Caco-2 (cell line): Measurements from ENCODE around the gene GLYATL3. TPM values are rescaled to one million over a fixed set of nuclear protein-coding genes. Genes with fewer than 3 reads are reported as not detected.

Experiments used
- BruUV-seq: library from RNA; stranded (reverse); fragments of 400-500 nt; replicated peaks from 2 replicates; lab custom pipeline; 2021; lab: Mats Ljungman, UMichigan
- CTCF ChIA-PET: fragments of 300-600 bp; sonication (Branson Sonifier 250); formaldehyde crosslinking; loops from one replicate; lab custom pipeline; 2022; ENCODE audit warnings: antibody characterized with exemption; lab: Charles Lee
- POLR2A ChIA-PET: fragments of 300-600 bp; sonication (Branson Sonifier 250); formaldehyde crosslinking; loops from one replicate; lab custom pipeline; 2022; ENCODE audit warnings: antibody characterized with exemption; lab: Charles Lee
- DNase-seq, 2 experiments: peaks; one replicate each; pipeline versions ENCODE4 v3.0.0 to v3.0.0-alpha.2; 2020 to 2022
- H3K27me3 ChIP-seq: replicated peaks from 2 replicates; pipeline ENCODE4 v1.6.0; 2011; ENCODE audit warnings: low read length; ENCODE audit not compliant: control insufficient read depth, insufficient read depth
- H3K36me3 ChIP-seq: 2 replicates; pipeline ENCODE4 v1.5.1; 2011; ENCODE audit warnings: low read length; ENCODE audit not compliant: control insufficient read depth, insufficient read depth
- H3K4me1 ChIP-seq: fragments of 250-450 bp; sonication (Bioruptor Pico); 2 replicates; pipeline ENCODE4 v1.5.1; 2020; ENCODE audit warnings: mild to moderate bottlenecking
- H3K4me3 ChIP-seq: 2 replicates; pipeline ENCODE4 v1.5.1; 2011; ENCODE audit warnings: low read depth, mild to moderate bottlenecking, control low read depth, low read length
- H3K9me3 ChIP-seq: fragments of 250-450 bp; sonication (Bioruptor Pico); 2 replicates; pipeline ENCODE4 v1.5.1; 2020; ENCODE audit warnings: mild to moderate bottlenecking, moderate library complexity
- H3K27ac Mint-ChIP-seq: one replicate; pipeline ENCODE4 v1.8.0; 2022; ENCODE audit warnings: mixed read lengths; ENCODE audit not compliant: unreplicated experiment
- H3K27me3 Mint-ChIP-seq: one replicate; pipeline ENCODE4 v1.8.0; 2022; ENCODE audit warnings: mixed read lengths; ENCODE audit not compliant: insufficient read depth, unreplicated experiment
- H3K36me3 Mint-ChIP-seq: one replicate; pipeline ENCODE4 v1.8.0; 2022; ENCODE audit warnings: mild to moderate bottlenecking, mixed read lengths; ENCODE audit not compliant: insufficient read depth, unreplicated experiment
- H3K4me1 Mint-ChIP-seq: one replicate; pipeline ENCODE4 v1.8.0; 2022; ENCODE audit warnings: low read depth, mixed read lengths; ENCODE audit not compliant: unreplicated experiment
- H3K4me3 Mint-ChIP-seq: one replicate; pipeline ENCODE4 v1.8.0; 2022; ENCODE audit warnings: mild to moderate bottlenecking, moderate library complexity, mixed read lengths; ENCODE audit not compliant: unreplicated experiment
- H3K9me3 Mint-ChIP-seq: one replicate; pipeline ENCODE4 v1.8.0; 2022; ENCODE audit warnings: mixed read lengths; ENCODE audit not compliant: unreplicated experiment
- CTCF ChIP-seq, 2 experiments: fragments of 200-600 bp in 1 of 2; IDR thresholded peaks; 1 replicate in 1 of 2; 2 replicates in 1 of 2; pipeline versions ENCODE4 v1.5.1 to v1.8.0; 2011 to 2022; ENCODE audit warnings: antibody characterized with exemption in 1 of 2, control low read depth in 1 of 2, inconsistent platforms in 1 of 2, low read depth in 1 of 2, low read length in 1 of 2, mild to moderate bottlenecking in 1 of 2, moderate library complexity in 1 of 2; ENCODE audit not compliant: insufficient read depth in 1 of 2, severe bottlenecking in 1 of 2, unreplicated experiment in 1 of 2
- intact Hi-C: fragments of 100-400 bp; cut with micrococcal nuclease; formaldehyde crosslinking; loops from one replicate; pipeline ENCODE4 v1.10.0; 2022; ENCODE audit not compliant: unreplicated experiment
- total RNA-seq: library from RNA; stranded (reverse); gene quantifications from 2 replicates; pipeline ENCODE4 v1.2.3, GENCODE V29; 2022

GLYATL3 gene
- total RNA-seq, 1 experiment from 2014 or later: not detected

DNA sequence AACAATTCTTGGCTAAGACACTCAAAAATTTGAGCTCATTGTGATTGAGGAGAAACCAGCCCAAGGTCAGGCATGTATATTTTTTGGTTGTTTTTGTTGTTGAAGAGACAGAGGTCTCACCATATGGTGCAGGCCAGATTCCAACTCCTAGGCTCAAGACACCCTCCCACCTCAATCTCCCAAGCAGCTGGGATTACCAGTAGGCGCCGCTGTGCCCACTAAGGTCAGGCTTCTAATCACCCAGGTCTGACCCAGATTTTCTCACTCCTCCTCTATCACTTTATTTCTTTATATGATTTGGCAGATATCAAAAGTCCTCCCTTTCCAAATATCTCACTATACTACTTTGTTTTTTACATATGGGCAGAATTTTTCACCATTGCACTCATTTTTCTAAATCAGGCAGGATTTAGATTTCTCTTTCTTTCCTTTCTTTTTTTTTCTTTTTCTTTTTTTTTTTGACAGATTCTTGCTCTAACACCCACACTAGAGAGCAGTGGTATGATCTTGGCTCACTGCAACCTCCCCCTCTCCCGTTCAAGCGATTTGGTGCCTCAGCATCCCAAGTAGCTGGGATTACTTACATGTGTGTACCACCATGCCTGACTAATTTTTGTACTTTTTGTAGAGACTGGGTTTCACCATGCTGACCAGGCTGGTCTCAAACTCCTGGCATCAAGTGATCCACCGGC, 49.0 kb downstream of the GLYATL3 start:
- H3K27me3 ChIP-seq: no peaks in the 10 kb centered on the region
- no peak for TF ChIP-seq CTCF (IDR thresholded peaks at IDR 0.05; ENCODE audit: insufficient read depth in 1 of 2, low read depth in 1 of 2, low read length in 1 of 2, severe bottlenecking in 1 of 2, unreplicated experiment in 1 of 2)
- intact Hi-C loops: no loop called here
- ChIA-PET CTCF (no interaction called here), POLR2A (no interaction called here)
- H3K9me3 ChIP-seq: no peaks in the 10 kb centered on the region
- H3K4me1 ChIP-seq: no peaks in the 10 kb centered on the region
- no peak overlapping the region for H3K27ac Mint-ChIP-seq
- no peaks in the 10 kb centered on the region for H3K27me3 Mint-ChIP-seq
- H3K4me3 Mint-ChIP-seq: no peak overlapping the region
- H3K4me3 ChIP-seq: no peak overlapping the region
- H3K36me3 Mint-ChIP-seq: peaks cover 4% of the 10 kb centered on the region
- no peaks in the 10 kb centered on the region for H3K36me3 ChIP-seq
- peaks cover 9% of the 10 kb centered on the region for H3K4me1 Mint-ChIP-seq
- no peaks in the 10 kb centered on the region for H3K9me3 Mint-ChIP-seq
- BruUV-seq: no TSS peak
- DNase-seq: no peak

GRCh38 chr6:49549691-49550491, 50.2 kb downstream of the GLYATL3 start:
- H3K4me1 Mint-ChIP-seq: peaks cover 9% of the 10 kb centered on the region
- intact Hi-C loops: no loop called here
- Histone ChIP-seq H3K9me3 (no peaks in the 10 kb centered on the region), H3K27me3 (no peaks in the 10 kb centered on the region), H3K4me3 (peak overlapping the region; percentile 44), H3K4me1 (no peaks in the 10 kb centered on the region), H3K36me3 (no peaks in the 10 kb centered on the region)
- ChIA-PET CTCF (interaction anchor here (0.7 to 1.0 kb wide), 2 partner anchors 18 to 1979 kb away, joined by 3 to 4 read pairs; no protein-coding TSS in a partner anchor), POLR2A (no interaction called here)
- DNase-seq: no peak
- H3K27ac Mint-ChIP-seq: peak overlapping the region; percentile 22
- BruUV-seq: no TSS peak
- no peaks in the 10 kb centered on the region for H3K9me3 Mint-ChIP-seq
- H3K4me3 Mint-ChIP-seq: peak overlapping the region; percentile 77
- no peaks in the 10 kb centered on the region for H3K27me3 Mint-ChIP-seq
- H3K36me3 Mint-ChIP-seq: peaks cover 4% of the 10 kb centered on the region
- TF ChIP-seq CTCF (IDR thresholded peaks at IDR 0.05; ENCODE audit: insufficient read depth in 1 of 2, low read depth in 1 of 2, low read length in 1 of 2, severe bottlenecking in 1 of 2, unreplicated experiment in 1 of 2): no peak

GRCh38 chr6:49550492-49551077, 50.9 kb downstream of the GLYATL3 start, which contains the start of gene C6orf141:
C6orf141 (plus strand) TSS chr6:49550668; CDS start chr6:49550793, 125 bp downstream.
- CTCF ChIA-PET: interaction anchor here (0.7 to 1.0 kb wide), 2 partner anchors 18 to 1980 kb away, joined by 3 to 4 read pairs; no protein-coding TSS in a partner anchor
- peak within 1 kb of the TSS; percentile 22 for H3K27ac Mint-ChIP-seq
- H3K4me1 ChIP-seq: no peaks in the 10 kb centered on the region
- peaks cover 9% of the 10 kb centered on the region for H3K4me1 Mint-ChIP-seq
- no peaks in the 10 kb centered on the region for H3K9me3 ChIP-seq
- TF ChIP-seq CTCF (IDR thresholded peaks at IDR 0.05; ENCODE audit: insufficient read depth in 1 of 2, low read depth in 1 of 2, low read length in 1 of 2, severe bottlenecking in 1 of 2, unreplicated experiment in 1 of 2): no peak
- no peaks in the 10 kb centered on the region for H3K9me3 Mint-ChIP-seq
- no TSS peak for BruUV-seq
- H3K27me3 Mint-ChIP-seq: no peaks in the 10 kb centered on the region
- peak within 1 kb of the TSS; percentile 77 for H3K4me3 Mint-ChIP-seq
- no peaks in the 10 kb centered on the region for H3K36me3 ChIP-seq
- intact Hi-C loops: no loop called here
- peak; percentile 57 to 72 for DNase-seq
- H3K27me3 ChIP-seq: no peaks in the 10 kb centered on the region
- H3K4me3 ChIP-seq: peak within 1 kb of the TSS; percentile 44
- POLR2A ChIA-PET: no interaction called here
- H3K36me3 Mint-ChIP-seq: peaks cover 4% of the 10 kb centered on the region
